Measurements from ENCODE around the gene TRABD2B.
"Not testable (repeated sequence)": the region's sequence is repeated elsewhere in the genome, so short reads cannot be mapped to it uniquely, and the experiment has no call there.

The TRABD2B gene

DNA sequence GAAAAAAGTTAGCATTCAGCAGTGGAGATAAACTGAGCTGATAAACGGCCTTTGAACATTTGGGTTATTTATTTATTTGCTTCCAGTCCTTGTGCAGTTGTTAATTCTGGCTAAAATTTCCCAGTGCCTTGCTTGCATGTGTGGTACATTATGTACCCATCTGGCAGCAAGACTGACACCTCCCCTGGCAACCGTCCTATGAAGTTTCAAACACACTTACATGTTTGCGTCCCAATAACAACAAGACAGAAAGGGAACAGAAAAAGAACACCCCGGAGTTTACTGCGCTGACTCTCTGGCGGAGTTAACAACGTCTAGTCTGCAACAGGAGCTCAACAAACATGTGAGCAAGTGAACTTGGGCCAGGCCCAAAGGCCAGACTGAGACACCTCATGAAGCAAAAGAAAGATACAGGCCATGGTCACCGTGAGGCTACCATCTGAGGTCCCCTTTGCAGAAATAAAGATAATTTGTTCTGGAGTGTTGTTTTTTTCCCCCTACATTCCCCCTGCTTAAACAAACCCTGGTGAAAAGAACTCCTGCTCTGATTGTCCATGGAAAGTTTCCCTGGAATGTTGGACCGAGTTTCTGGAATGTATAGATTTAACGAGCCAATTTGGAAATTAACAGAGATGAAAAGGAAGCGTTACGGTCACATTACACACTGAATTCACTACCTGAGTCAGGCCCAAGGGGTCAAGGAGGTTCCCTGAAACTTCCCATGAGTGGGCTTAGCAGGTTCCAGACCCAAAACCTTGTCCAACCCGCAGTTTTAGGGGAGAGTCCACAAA is 33.4 kb downstream of the TRABD2B start:
- no peak for DNase-seq

- DNase-seq = no peak
These were observed 34.3 kb downstream of the TRABD2B start for GRCh38 chr1:47962750-47963492.

DNA sequence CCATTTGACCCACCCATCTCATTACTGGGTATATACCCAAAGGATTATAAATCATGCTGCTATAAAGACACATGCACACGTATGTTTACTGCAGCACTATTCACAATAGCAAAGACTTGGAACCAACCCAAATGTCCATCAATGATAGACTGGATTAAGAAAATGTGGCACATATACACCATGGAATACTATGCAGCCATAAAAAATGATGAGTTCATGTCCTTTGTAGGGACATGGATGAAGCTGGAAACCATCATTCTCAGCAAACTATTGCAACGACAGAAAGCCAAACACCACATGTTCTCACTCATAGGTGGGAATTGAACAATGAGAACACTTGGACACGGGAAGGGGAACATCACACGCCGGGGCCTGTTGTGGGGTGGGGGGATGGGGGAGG is 35.4 kb downstream of the TRABD2B start:
- not testable (repeated sequence) for DNase-seq

GRCh38 chr1:47956491-47956890 is 40.7 kb downstream of the TRABD2B start:
- DNase-seq = not testable (repeated sequence)

DNA sequence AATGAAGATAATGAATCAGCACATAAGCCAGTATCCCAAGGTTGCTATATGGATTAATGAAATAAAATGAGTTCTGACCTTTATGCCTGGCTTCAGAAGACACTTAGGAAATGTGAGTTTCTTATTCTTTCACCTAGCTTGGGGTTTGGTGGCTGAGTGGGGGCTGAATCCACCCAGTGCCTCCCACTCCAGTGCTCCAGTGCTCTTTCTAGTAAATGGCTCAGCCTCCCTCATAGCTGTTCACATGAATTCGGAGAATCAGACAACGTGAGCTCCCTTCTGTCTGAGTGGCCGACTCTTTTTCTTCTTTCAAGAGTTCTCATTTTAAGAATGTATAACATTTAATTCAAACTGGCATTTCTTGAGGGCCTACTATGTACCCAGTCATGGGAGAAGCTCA is 43.5 kb downstream of the TRABD2B start:
- no peak for DNase-seq

GRCh38 chr1:47951545-47952235 is 45.5 kb downstream of the TRABD2B start:
- no peak for DNase-seq

DNA sequence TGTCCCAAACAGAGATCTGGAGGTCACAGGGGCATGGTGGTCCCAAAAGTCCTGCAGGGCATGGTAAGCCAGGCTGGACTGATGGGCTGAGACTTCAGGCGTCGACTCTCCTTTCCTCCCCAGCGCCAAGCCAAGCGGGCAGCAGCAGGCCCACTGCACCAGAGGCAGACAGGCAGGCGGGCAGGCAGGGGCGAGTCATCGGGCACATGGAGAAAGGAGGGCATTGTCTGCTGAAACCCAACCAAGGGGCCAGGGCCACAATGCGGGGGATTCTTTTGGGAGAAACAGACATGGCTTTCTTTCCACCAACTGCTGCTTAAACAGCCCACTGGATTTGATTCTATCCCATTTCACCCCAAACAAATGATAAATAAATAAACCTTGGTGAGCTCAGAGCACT is 46.2 kb downstream of the TRABD2B start:
- DNase-seq = no peak

DNA sequence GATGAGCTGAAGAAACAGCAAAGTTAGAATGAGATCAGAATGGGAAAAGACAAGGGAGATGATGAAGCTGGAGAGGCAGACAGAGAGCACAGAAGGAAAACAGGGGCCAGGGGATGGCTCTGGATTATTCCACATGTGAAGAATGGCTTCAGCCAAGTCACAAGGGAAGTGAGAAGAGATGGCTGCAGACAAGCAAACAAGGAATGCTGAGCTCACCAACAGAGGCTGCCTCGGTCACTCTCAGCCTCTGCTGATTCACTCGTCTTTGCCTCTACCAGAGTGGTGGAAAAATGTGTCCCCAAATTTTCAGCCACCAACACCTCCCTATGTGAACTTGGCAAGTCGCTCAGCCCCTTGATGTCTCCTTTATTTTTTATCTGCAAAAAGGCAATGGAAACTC is 46.7 kb downstream of the TRABD2B start:
- DNase-seq = no peak

GRCh38 chr1:47948126-47948525 is 49.1 kb downstream of the TRABD2B start:
- DNase-seq = no peak

- DNase-seq = no peak
These were observed 49.7 kb downstream of the TRABD2B start for GRCh38 chr1:47947531-47947930.

GRCh38 chr1:47944561-47944960 is 52.6 kb downstream of the TRABD2B start:
- DNase-seq = no peak

DNA sequence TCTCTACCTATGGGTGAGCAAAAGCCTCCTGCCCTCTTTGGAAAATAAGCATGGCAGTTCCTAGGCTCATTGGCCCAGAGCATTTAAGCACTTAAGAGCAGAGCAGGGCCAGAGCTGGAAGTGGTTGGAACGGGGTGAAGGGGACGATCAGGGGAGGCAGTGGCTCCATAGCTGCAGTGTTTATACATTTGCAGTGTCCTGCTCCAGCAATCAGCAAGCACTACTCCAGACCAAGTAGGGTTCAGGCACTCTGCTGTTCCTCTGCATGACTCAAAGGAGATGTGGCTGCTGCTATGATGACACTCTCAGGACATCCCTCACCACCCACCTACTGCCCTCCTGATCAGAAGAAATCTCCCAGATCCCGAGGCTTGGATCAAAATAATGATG is 55.0 kb downstream of the TRABD2B start:
- DNase-seq = no peak

- DNase-seq = no peak
These were observed 55.5 kb downstream of the TRABD2B start for GRCh38 chr1:47941609-47942239.

GRCh38 chr1:47940779-47941178 is 56.4 kb downstream of the TRABD2B start:
- DNase-seq = no peak

- no peak for DNase-seq
These were observed 56.9 kb downstream of the TRABD2B start for GRCh38 chr1:47940326-47940725.

GRCh38 chr1:47938520-47938919 is 58.7 kb downstream of the TRABD2B start:
- no peak for DNase-seq

- DNase-seq = no peak
These were observed 59.5 kb downstream of the TRABD2B start for GRCh38 chr1:47937586-47938254.

- no peak for DNase-seq
These were observed 60.2 kb downstream of the TRABD2B start for GRCh38 chr1:47936916-47937551.

DNA sequence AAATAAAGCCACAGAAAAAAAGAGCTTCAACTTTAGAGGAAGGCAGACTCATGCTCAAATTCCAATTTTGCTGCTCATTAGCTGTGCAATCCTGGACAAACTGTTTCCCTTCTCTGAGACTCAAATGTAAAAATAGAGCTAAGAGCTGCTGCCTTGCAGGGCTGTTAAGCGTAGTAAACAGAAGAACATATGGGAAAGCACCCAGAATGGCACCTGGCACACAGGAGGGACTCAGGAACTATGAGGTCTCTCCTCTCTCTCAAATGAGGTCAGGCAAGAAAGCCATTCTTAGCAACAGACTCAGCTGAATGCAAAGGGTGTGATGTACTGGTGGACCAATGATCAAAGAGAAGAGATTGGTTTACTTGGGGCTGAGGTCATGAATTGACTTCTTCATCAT is 61.3 kb downstream of the TRABD2B start:
- DNase-seq = no peak

DNA sequence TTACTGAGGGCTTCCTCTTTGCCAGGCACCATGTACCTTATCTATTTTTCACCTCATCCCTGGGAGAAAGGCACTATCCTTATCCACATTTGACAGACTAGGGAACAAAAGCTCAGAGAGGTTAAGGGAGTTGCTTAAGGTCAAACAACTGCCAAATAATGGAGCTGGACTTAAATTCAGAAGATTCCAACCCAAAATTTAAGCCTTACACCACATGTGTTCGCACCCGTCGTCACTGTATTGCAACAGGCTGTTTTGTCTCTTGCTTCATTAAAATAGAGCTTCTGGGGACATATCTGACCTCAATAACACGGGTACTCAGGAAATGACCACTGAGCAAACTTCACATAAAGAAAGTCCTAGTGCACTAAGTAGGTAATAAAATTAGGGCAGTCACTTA is 62.0 kb downstream of the TRABD2B start:
- DNase-seq = no peak

DNA sequence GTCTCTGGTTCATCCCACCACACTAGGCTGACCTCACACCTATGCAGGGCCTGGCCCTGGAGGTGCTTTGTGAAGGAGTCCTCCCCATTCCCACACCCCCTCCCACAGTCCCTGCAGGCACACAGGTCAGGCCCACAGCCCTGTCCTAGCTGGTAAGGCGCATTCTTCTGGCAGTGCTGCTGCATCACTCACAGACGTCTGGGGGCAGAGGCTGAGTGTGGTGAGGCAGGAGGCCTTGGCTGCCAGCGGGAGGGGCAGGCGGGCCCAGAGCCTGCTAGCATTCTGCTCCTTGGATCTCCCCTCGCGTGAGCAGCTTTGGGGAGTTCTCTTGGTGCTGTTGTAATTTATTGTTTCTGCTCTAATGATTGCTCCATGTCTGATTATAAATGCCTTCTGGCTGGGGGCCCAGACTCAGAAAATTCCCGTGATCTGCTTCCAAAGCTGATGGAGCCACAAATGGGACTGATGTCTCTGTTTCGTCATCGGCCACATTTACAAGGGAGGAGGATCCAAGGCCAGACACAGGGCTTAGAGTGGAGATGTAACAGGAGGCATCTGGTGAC is 62.9 kb downstream of the TRABD2B start:
- no peak for DNase-seq

DNA sequence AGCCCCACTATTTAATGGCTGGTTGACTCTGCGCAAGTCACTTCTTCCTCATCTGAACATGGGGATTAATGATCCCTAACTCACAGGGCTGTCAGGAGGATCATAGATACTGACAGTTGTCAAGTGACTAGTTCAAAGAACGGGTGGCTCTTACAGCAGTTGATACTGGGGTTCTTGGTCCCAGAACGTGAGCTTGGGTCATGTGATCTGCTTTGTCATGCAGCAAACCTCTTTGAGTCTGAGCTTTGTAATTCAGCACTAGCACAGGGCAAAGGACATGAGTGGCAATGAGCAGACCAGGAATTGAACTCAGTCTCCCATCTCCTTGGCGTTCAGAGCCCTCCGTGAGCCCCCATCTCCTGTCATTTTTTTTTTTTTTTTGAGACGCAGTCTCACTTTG is 64.4 kb downstream of the TRABD2B start:
- no peak for DNase-seq

Measured in NCI-H1092 treated with DMSO at 0.1 percent for 48 hours (cell line).